Measurements from ENCODE around the gene MYEF2. TPM values are rescaled to one million over a fixed set of nuclear protein-coding genes. Genes with fewer than 3 reads are reported as not detected.

The MYEF2 gene
- total and polyA plus RNA-seq, 5 experiments from 2014 or later: 0.81 to 24.5 (median 2.4) TPM

GRCh38 chr15:48132874-48133273 lies 45.2 kb downstream of the MYEF2 start:
- no peaks in the 10 kb centered on the region for H3K9me3 Mint-ChIP-seq
- no peak overlapping the region for H3K4me3 Mint-ChIP-seq
- POLR2A ChIA-PET: no interaction called here
- H3K27ac Mint-ChIP-seq: no peak overlapping the region
- no peak for DNase-seq
- H3K4me1 Mint-ChIP-seq: no peaks in the 10 kb centered on the region
- H3K36me3 Mint-ChIP-seq: no peaks in the 10 kb centered on the region
- no peak for ATAC-seq
- peaks cover 0 to 2% (median 0%) of the 10 kb centered on the region in 5 donors for H3K27me3 Mint-ChIP-seq

GRCh38 chr15:48131324-48131723 lies 46.8 kb downstream of the MYEF2 start:
- H3K4me1 Mint-ChIP-seq: no peaks in the 10 kb centered on the region
- POLR2A ChIA-PET: no interaction called here
- H3K9me3 Mint-ChIP-seq: no peaks in the 10 kb centered on the region
- peaks cover 1 to 9% (median 3%) of the 10 kb centered on the region in 5 donors for H3K27me3 Mint-ChIP-seq
- DNase-seq: no peak
- peak overlapping the region in 1 of 10 donors; percentile 57 for H3K27ac Mint-ChIP-seq
- ATAC-seq: no peak
- no peaks in the 10 kb centered on the region for H3K36me3 Mint-ChIP-seq
- no peak overlapping the region for H3K4me3 Mint-ChIP-seq

DNA sequence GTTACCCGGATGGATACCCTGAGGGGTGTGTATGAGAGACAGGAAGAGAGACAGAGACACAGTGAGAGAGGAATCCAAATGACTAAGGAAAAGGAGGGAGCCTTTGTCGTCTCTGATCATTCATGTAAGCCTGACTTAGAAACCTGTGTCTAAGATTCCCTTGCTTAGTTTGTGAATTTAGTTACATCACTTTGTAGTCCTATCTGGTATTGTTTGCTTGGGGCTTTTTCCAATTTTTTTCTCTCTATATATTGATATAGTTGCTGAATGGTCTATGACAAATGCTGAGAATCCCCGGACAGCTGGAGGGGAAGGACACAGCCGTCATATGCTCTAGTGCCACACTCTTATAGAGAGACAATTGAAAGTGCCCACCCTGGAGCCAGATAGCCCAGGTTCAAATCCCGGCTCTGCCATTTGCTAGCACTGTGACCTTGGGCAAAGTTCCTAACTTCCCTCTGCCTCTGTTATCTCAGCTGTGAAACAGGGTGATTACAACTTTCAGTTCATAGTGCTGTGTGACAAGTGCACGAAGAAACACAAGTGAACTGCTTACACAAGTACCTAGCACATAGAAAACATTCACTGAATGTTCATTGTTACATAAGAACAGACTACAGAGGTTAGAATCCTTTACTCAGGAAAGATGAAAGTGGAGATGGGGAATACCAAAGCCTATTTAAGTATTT lies 51.3 kb downstream of the MYEF2 start:
- Mint-ChIP-seq H3K9me3 (no peaks in the 10 kb centered on the region), H3K27ac (no peak overlapping the region), H3K36me3 (no peaks in the 10 kb centered on the region), H3K4me3 (no peak overlapping the region), H3K4me1 (no peaks in the 10 kb centered on the region), H3K27me3 (peaks cover 7 to 24% (median 13%) of the 10 kb centered on the region in 5 donors)
- DNase-seq (no peak), ATAC-seq (no peak)
- POLR2A ChIA-PET: no interaction called here

DNA sequence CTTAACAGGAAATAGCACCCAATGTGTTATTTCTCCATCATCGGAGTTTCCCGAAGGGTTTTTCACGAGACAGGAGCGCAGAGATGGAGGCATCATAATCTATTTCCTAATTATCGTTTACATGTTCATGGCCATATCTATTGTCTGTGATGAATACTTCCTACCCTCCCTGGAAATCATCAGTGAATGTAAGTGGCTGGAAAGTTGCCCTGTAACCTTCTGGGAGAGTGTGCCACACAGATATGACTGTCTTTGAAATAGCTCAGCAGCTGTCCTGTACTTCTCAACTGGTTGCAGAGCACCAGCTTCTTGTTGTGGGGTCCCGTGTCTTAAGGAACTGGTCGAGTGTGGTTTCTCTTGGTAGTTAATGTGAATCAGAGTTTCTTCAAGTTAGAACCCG lies 56.2 kb downstream of the MYEF2 start:
- Mint-ChIP-seq H3K9me3 (peaks cover 0 to 10% (median 0%) of the 10 kb centered on the region in 9 donors), H3K4me3 (no peak overlapping the region), H3K27me3 (peaks cover 10 to 32% (median 13%) of the 10 kb centered on the region in 5 donors), H3K4me1 (no peaks in the 10 kb centered on the region), H3K36me3 (peaks cover 0 to 5% (median 0%) of the 10 kb centered on the region in 3 donors), H3K27ac (no peak overlapping the region)
- DNase-seq: no peak
- no peak for ATAC-seq
- POLR2A ChIA-PET: no interaction called here

DNA sequence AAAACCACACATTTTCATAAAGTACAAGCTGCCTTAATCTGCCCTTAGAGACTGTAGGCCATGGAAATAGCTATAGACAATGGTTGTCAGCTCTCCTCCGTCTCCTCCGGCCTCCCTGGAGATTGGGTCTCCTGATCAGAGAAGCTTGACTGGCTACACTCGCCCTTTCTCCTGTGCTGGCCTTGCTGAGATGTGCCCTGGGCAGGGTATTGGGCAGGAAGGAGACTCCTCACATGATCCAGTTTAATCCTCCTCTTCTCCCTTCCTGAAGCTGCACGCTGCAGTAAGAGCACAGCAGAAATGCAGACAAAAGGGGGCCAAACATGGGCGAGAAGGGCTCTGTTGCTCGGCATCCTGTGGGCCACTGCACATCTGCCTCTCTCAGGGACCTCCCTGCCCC lies 57.4 kb downstream of the MYEF2 start, which contains the start of gene SLC24A5:
SLC24A5 (plus strand) TSS at position 246 of the 400 bp plus-strand sequence; CDS start at position 301, 55 bp downstream.
- H3K9me3 Mint-ChIP-seq: peaks cover 0 to 10% (median 0%) of the 10 kb centered on the region in 9 donors
- DNase-seq (no peak), ATAC-seq (no peak)
- H3K4me3 Mint-ChIP-seq: no peak within 1 kb of the TSS
- peaks cover 0 to 5% (median 0%) of the 10 kb centered on the region in 3 donors for H3K36me3 Mint-ChIP-seq
- no peak within 1 kb of the TSS for H3K27ac Mint-ChIP-seq
- peaks cover 5 to 21% (median 7%) of the 10 kb centered on the region in 5 donors for H3K27me3 Mint-ChIP-seq
- H3K4me1 Mint-ChIP-seq: no peaks in the 10 kb centered on the region
- POLR2A ChIA-PET: no interaction called here

GRCh38 chr15:48119277-48119676 lies 58.8 kb downstream of the MYEF2 start:
- Mint-ChIP-seq H3K36me3 (peaks cover 0 to 5% (median 0%) of the 10 kb centered on the region in 3 donors), H3K9me3 (peaks cover 0 to 10% (median 0%) of the 10 kb centered on the region in 9 donors), H3K4me3 (no peak overlapping the region), H3K27ac (no peak overlapping the region), H3K27me3 (peaks cover 9 to 27% (median 11%) of the 10 kb centered on the region in 5 donors), H3K4me1 (no peaks in the 10 kb centered on the region)
- no peak for ATAC-seq
- no peak for DNase-seq
- POLR2A ChIA-PET: no interaction called here

DNA sequence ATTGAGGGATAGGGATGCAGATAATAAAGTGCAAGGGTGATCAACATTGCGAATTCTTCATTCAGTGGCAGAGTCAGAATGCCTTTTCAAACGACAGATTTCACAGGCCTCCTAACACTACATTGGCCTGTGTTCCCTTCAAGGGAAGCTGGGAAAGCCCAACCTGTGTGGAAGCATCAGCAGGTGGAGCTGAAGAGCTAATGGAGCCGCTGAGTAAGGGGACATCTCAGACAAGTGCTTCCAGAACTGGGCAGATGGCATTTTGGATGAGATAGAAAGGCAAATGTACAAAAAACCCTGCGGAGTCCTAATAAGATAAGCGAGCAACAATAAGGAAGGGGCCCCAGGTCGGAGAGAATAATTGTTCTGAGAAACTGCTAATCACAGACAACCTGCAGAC lies 65.9 kb downstream of the MYEF2 start:
- Mint-ChIP-seq H3K4me3 (no peak overlapping the region), H3K27me3 (peaks cover 8 to 47% (median 34%) of the 10 kb centered on the region in 5 donors), H3K27ac (peak overlapping the region in 1 of 10 donors; percentile 36), H3K36me3 (no peaks in the 10 kb centered on the region), H3K4me1 (no peaks in the 10 kb centered on the region), H3K9me3 (peaks cover 0 to under 1% (median 0%) of the 10 kb centered on the region in 9 donors)
- ATAC-seq (no peak), DNase-seq (no peak)
- POLR2A ChIA-PET: no interaction called here

DNA sequence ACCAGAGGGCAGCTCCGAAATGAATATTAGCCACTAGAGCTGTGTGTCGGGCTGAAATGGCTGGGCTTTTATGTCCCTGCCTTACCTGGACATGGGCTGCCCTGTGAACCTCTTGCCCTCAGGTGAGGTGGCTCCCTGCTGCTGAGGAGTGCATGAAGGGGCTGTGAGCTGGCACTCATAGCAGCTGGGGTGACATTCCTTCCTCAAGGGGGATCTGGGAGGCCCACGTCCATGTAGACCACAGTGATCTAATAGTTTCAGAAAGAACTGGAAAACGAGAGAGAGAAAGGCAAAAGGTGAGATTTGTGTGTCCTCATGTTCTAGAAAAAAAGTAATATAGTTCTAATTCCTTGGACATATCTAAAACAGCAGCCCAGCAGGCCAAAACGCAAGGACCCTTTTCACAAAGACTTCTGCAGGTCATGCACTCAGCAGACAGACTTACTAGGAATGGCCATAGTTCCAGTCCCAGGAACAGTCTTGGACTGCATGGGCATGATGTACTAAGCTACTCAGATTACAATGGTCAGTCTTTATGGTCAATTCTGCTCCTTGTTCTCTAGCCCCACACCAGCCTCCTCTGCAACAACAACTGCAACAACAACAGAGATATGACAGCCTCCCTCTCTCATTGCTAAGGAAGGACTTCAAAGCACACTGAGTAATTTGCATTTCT lies 68.1 kb downstream of the MYEF2 start:
- Mint-ChIP-seq H3K9me3 (peaks cover 0 to 2% (median 0%) of the 10 kb centered on the region in 9 donors), H3K4me3 (no peak overlapping the region), H3K36me3 (no peaks in the 10 kb centered on the region), H3K27me3 (peaks cover 12 to 65% (median 45%) of the 10 kb centered on the region in 5 donors), H3K4me1 (no peaks in the 10 kb centered on the region), H3K27ac (no peak overlapping the region)
- DNase-seq: no peak
- POLR2A ChIA-PET: no interaction called here
- ATAC-seq: no peak

- Mint-ChIP-seq H3K9me3 (peaks cover 0 to 2% (median 0%) of the 10 kb centered on the region in 9 donors), H3K27me3 (peaks cover 7 to 59% (median 41%) of the 10 kb centered on the region in 5 donors), H3K4me1 (no peaks in the 10 kb centered on the region), H3K4me3 (no peak overlapping the region), H3K27ac (no peak overlapping the region), H3K36me3 (no peaks in the 10 kb centered on the region)
- POLR2A ChIA-PET: no interaction called here
- no peak for ATAC-seq
- DNase-seq: no peak
These were observed 68.9 kb downstream of the MYEF2 start for GRCh38 chr15:48109212-48109611.

DNA sequence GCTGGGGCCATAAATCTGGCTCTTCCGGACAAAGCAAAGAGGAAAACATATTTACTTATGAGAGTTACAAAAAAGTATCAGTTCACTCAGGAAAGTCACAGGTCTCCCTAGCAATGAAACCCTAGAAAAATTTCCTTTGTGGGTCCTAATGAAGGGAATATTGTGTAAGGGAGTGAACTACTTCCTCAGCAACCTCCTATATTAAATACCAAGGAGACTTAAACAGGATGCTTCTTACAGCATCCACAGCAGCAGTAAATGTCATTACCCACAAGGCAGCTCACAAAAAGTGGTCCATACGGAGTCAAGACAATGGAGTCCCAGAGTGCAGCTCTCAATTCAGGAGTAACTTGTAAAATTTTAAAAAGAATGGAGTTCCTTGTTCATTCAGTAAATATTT lies 72.2 kb downstream of the MYEF2 start:
- ATAC-seq (no peak), DNase-seq (no peak)
- Mint-ChIP-seq H3K9me3 (peaks cover 0 to 2% (median 0%) of the 10 kb centered on the region in 9 donors), H3K36me3 (no peaks in the 10 kb centered on the region), H3K27me3 (peaks cover 9 to 66% (median 36%) of the 10 kb centered on the region in 5 donors), H3K27ac (no peak overlapping the region), H3K4me3 (no peak overlapping the region), H3K4me1 (no peaks in the 10 kb centered on the region)
- POLR2A ChIA-PET: no interaction called here

GRCh38 chr15:48103647-48104046 lies 74.4 kb downstream of the MYEF2 start:
- POLR2A ChIA-PET: no interaction called here
- H3K9me3 Mint-ChIP-seq: peaks cover 0 to 2% (median 0%) of the 10 kb centered on the region in 9 donors
- no peaks in the 10 kb centered on the region for H3K36me3 Mint-ChIP-seq
- H3K27ac Mint-ChIP-seq: no peak overlapping the region
- ATAC-seq: no peak
- no peak for DNase-seq
- no peak overlapping the region for H3K4me3 Mint-ChIP-seq
- H3K27me3 Mint-ChIP-seq: peaks cover 16 to 70% (median 32%) of the 10 kb centered on the region in 5 donors
- H3K4me1 Mint-ChIP-seq: no peaks in the 10 kb centered on the region

GRCh38 chr15:48102167-48102566 lies 75.9 kb downstream of the MYEF2 start:
- Mint-ChIP-seq H3K9me3 (peaks cover 0 to under 1% (median 0%) of the 10 kb centered on the region in 9 donors), H3K27ac (no peak overlapping the region), H3K36me3 (no peaks in the 10 kb centered on the region), H3K4me3 (no peak overlapping the region), H3K4me1 (no peaks in the 10 kb centered on the region), H3K27me3 (peaks cover 16 to 62% (median 26%) of the 10 kb centered on the region in 5 donors)
- POLR2A ChIA-PET: no interaction called here
- DNase-seq (no peak), ATAC-seq (no peak)

DNA sequence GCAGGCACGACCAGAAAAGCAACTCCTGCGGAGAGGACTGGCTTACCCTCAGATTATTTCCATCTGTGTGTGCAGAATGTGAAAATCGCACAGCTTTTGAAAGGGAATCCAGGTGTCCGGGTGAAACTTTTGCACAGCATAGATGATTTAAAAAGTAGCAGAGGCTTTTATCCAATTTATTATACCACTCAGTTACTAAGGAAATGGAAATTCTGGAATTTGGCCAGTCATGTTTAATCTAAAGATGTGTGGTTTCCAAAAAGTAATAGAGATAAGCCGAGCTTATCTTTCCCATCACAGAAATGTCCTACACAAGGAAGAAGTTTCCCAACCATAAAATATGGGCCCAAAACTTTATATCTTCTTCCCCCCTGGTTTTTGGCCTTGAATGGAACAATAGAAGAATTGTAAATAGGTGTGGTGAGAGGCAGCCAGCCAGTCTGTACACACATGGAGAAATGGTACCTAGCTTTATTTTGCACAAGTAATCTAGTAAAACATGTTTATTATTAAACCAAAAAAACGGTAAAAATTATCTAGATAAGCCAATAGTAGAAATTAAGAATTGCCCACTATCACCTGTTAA lies 76.6 kb downstream of the MYEF2 start:
- ATAC-seq: no peak
- Mint-ChIP-seq H3K36me3 (no peaks in the 10 kb centered on the region), H3K4me3 (no peak overlapping the region), H3K27me3 (peaks cover 15 to 62% (median 23%) of the 10 kb centered on the region in 5 donors), H3K27ac (no peak overlapping the region), H3K9me3 (peaks cover 0 to 2% (median 0%) of the 10 kb centered on the region in 9 donors), H3K4me1 (no peaks in the 10 kb centered on the region)
- POLR2A ChIA-PET: no interaction called here
- DNase-seq: no peak

All from naive thymus-derived CD8-positive, alpha-beta T cell (primary cell).